ENCODE data around the gene BTNL9.

GRCh38 chr5:181092428-181092827 lies 52.4 kb downstream of the BTNL9 start:
- no peak for TF ChIP-seq POLR2A (IDR thresholded peaks at IDR 0.05)
- no peak for TF ChIP-seq CTCF (IDR thresholded peaks at IDR 0.05)
- TF ChIP-seq POLR2AphosphoS5 (IDR thresholded peaks at IDR 0.05) = no peak

Data from transverse colon (tissue), 4 donors.